HEK293 (cell line): ENCODE measurements around the gene MSI2.

Source experiments
- CTCF ChIA-PET: fragments of 350-600 bp; formaldehyde crosslinking; extraction: SDS; loops from one replicate; lab custom pipeline; 2021; ENCODE audit warnings: antibody characterized with exemption; lab: Yijun Ruan, JAX
- POLR2A ChIA-PET: fragments of 300-600 bp; formaldehyde crosslinking; extraction: SDS; loops from one replicate; lab custom pipeline; 2020; ENCODE audit warnings: antibody characterized with exemption, inconsistent platforms; lab: Yijun Ruan, JAX
- H3K27ac ChIP-seq: fragments of 200-500 bp; sonication (Bioruptor generic); 2 replicates; pipeline ENCODE4 v1.5.1; 2014; ENCODE audit warnings: low read depth, low read length, control low read depth, inconsistent platforms; ENCODE audit errors: extremely low read depth
- H3K36me3 ChIP-seq, 2 experiments: fragments of 200-500 bp in 1 of 2; sonication (Bioruptor generic) in 1 of 2; 1 replicate in 1 of 2; 2 replicates in 1 of 2; pipeline ENCODE4 v1.5.1; 2014 to 2017; ENCODE audit warnings: inconsistent platforms in 2 of 2, low read length in 2 of 2; ENCODE audit not compliant: control insufficient read depth in 2 of 2, insufficient read depth in 1 of 2
- H3K4me1 ChIP-seq: fragments of 200-500 bp; sonication (Bioruptor generic); 2 replicates; pipeline ENCODE4 v1.5.1; 2014; ENCODE audit warnings: mild to moderate bottlenecking, low read length, inconsistent platforms; ENCODE audit not compliant: control insufficient read depth, insufficient read depth
- H3K4me3 ChIP-seq: 2 replicates; pipeline ENCODE4 v1.5.1; 2011; ENCODE audit warnings: low read depth, mild to moderate bottlenecking, control low read depth, low read length, moderate library complexity
- H3K9me3 ChIP-seq: fragments of 200-500 bp; sonication (Bioruptor generic); 2 replicates; pipeline ENCODE4 v1.5.1; 2014; ENCODE audit warnings: low read depth, low read length, inconsistent platforms; ENCODE audit not compliant: control insufficient read depth, insufficient read depth
- ATF2 ChIP-seq: fragments of 450-650 bp; formaldehyde crosslinking; IDR thresholded peaks from 2 replicates; pipeline ENCODE4 v1.5.1; 2016; ENCODE audit warnings: missing biosample characterization, missing genetic modification characterization, low read depth
- CTCF ChIP-seq: fragments of 450-650 bp; formaldehyde crosslinking; IDR thresholded peaks from 2 replicates; pipeline ENCODE4 v1.5.1; 2016; ENCODE audit warnings: missing biosample characterization, missing genetic modification characterization
- HOXA7 ChIP-seq: sonication (generic); formaldehyde crosslinking; IDR thresholded peaks from 2 replicates; pipeline ENCODE4 v1.8.1; 2022; ENCODE audit warnings: missing genetic modification reagents, borderline replicate concordance
- KLF9 ChIP-seq: fragments of 450-650 bp; formaldehyde crosslinking; IDR thresholded peaks from 2 replicates; pipeline ENCODE4 v1.5.1; 2016; ENCODE audit warnings: missing biosample characterization, missing genetic modification characterization, low read depth
- SETDB1 ChIP-seq: IDR thresholded peaks from one replicate; pipeline ENCODE4 v1.6.1; 2017; ENCODE audit warnings: mild to moderate bottlenecking, low read length, moderate library complexity, mixed read lengths; ENCODE audit not compliant: insufficient read length
- ZBTB11 ChIP-seq: fragments of 450-650 bp; formaldehyde crosslinking; conservative IDR thresholded peaks from 2 replicates; pipeline ENCODE4 v1.5.1; 2016; ENCODE audit warnings: low read depth, missing biosample characterization, missing genetic modification characterization
- ZBTB44 ChIP-seq: fragments of 450-650 bp; IDR thresholded peaks from 2 replicates; pipeline ENCODE4 v1.5.1; 2018; ENCODE audit warnings: missing biosample characterization, mild to moderate bottlenecking, missing genetic modification characterization
- ZFHX2 ChIP-seq: fragments of 450-650 bp; formaldehyde crosslinking; conservative IDR thresholded peaks from 2 replicates; pipeline ENCODE4 v1.5.1; 2016; ENCODE audit warnings: missing biosample characterization, missing genetic modification characterization
- ZFP41 ChIP-seq: fragments of 450-650 bp; formaldehyde crosslinking; IDR thresholded peaks from 2 replicates; pipeline ENCODE4 v1.5.1; 2016; ENCODE audit warnings: missing biosample characterization, missing genetic modification characterization, borderline replicate concordance
- ZNF133 ChIP-seq: fragments of 450-650 bp; formaldehyde crosslinking; IDR thresholded peaks from 2 replicates; pipeline ENCODE4 v1.5.1; 2016; ENCODE audit warnings: missing biosample characterization, missing genetic modification characterization
- ZNF416 ChIP-seq: fragments of 450-650 bp; formaldehyde crosslinking; IDR thresholded peaks from 2 replicates; pipeline ENCODE4 v1.5.1; 2016; ENCODE audit warnings: missing biosample characterization, missing genetic modification characterization
- ZNF518A ChIP-seq: fragments of 450-650 bp; formaldehyde crosslinking; conservative IDR thresholded peaks from 2 replicates; pipeline ENCODE4 v1.5.1; 2016; ENCODE audit warnings: low read depth, missing biosample characterization, missing genetic modification characterization
- ZNF560 ChIP-seq: fragments of 450-650 bp; formaldehyde crosslinking; IDR thresholded peaks from 2 replicates; pipeline ENCODE4 v1.5.1; 2017; ENCODE audit warnings: missing biosample characterization, missing genetic modification characterization, borderline replicate concordance
- ZNF580 ChIP-seq: fragments of 450-650 bp; formaldehyde crosslinking; IDR thresholded peaks from 2 replicates; pipeline ENCODE4 v1.5.1; 2016; ENCODE audit warnings: missing biosample characterization, missing genetic modification characterization
- ZNF623 ChIP-seq: fragments of 450-650 bp; formaldehyde crosslinking; IDR thresholded peaks from 2 replicates; pipeline ENCODE4 v1.5.1; 2016; ENCODE audit warnings: missing biosample characterization, missing genetic modification characterization
- ZNF768 ChIP-seq: fragments of 450-650 bp; formaldehyde crosslinking; IDR thresholded peaks from 2 replicates; pipeline ENCODE4 v1.5.1; 2018; ENCODE audit warnings: missing biosample characterization, mild to moderate bottlenecking, missing genetic modification characterization

Gene MSI2

GRCh38 chr17:57599271-57600045, 343.1 kb downstream of the MSI2 start (continued):
- TF ChIP-seq ATF2 (no peak), ZNF560 (tag by site-specific recombination) (no peak), ZFHX2 (tag by site-specific recombination) (no peak), ZNF133 (tag by site-specific recombination) (no peak), HOXA7 (CRISPR knock-in tag) (no peak), ZNF518A (no peak), ZNF416 (tag by site-specific recombination) (no peak), KLF9 (tag by site-specific recombination) (no peak), CTCF (tag by site-specific recombination) (no peak)

- TF ChIP-seq ZBTB44 (tag by site-specific recombination) (no peak), ZNF768 (tag by site-specific recombination) (no peak), ZBTB11 (tag by site-specific recombination) (no peak), ZNF623 (tag by site-specific recombination) (no peak), ZFP41 (no peak), SETDB1 (no peak), ZNF580 (tag by site-specific recombination) (no peak)
- H3K4me1 ChIP-seq, result peaks cover 14% of the 10 kb centered on the region
- POLR2A ChIA-PET, result no interaction called here
- H3K4me3 ChIP-seq, result no peak overlapping the region
- H3K27ac ChIP-seq, result no peak overlapping the region
- CTCF ChIA-PET, result interaction anchor here (0.7 to 5.2 kb wide), 4 partner anchors 47 to 356 kb away, joined by 3 to 80 read pairs (median 15); no protein-coding TSS in a partner anchor
- no peaks in the 10 kb centered on the region for H3K36me3 ChIP-seq
- H3K9me3 ChIP-seq, result no peaks in the 10 kb centered on the region
Observed at GRCh38 chr17:57600074-57600473, 343.8 kb downstream of the MSI2 start.
